ENCODE data around the gene CENPL. TPM values are rescaled to one million over a fixed set of nuclear protein-coding genes. Genes with fewer than 3 reads are reported as not detected.

The CENPL gene
- total and polyA plus RNA-seq, 2 of the 8 experiments (the other 6 are each of a cell fraction or from before 2014, with no cell fraction given), result 6.6 to 16.0 TPM

- no peak overlapping the region for H3K4ac ChIP-seq (replicated peaks; ENCODE audit: insufficient read length, low read depth, low read length)
- peaks cover 0 to 43% of the 10 kb centered on the region in 2 experiments; a peak in 3 of 4 replicates for H3K79me2 ChIP-seq (ENCODE audit: control insufficient read depth in 1 of 2, insufficient read depth in 2 of 2, low read length in 2 of 2)
- H2BK20ac ChIP-seq (ENCODE audit: low read length), result no peak overlapping the region
- no peak overlapping the region for H4K5ac ChIP-seq (ENCODE audit: insufficient read length, low read depth, low read length)
- no peak overlapping the region for H4K8ac ChIP-seq (ENCODE audit: extremely low read depth, insufficient read depth, low read length)
- H3K27me3 ChIP-seq (replicated peaks in 1 of 4; ENCODE audit: control insufficient read depth in 3 of 4, extremely low read depth in 1 of 4, insufficient read depth in 3 of 4, low read length in 3 of 4), result no peaks in the 10 kb centered on the region
- H2BK15ac ChIP-seq (ENCODE audit: low read length), result no peak overlapping the region
- no peak overlapping the region for H3K18ac ChIP-seq (ENCODE audit: extremely low read depth, low read length)
- CTCF ChIA-PET (ENCODE audit: partially characterized antibody), result interaction anchor here (0.5 to 1.0 kb wide), 2 partner anchors 9 to 1128 kb away, joined by 3 read pairs; no protein-coding TSS in a partner anchor
- peaks cover 7% of the 10 kb centered on the region in 2 experiments for H4K20me1 ChIP-seq (replicated peaks in 1 of 2; ENCODE audit: control insufficient read depth in 1 of 2, insufficient read depth in 2 of 2, low read length in 2 of 2)
- no peak overlapping the region for H2BK12ac ChIP-seq (ENCODE audit: low read depth, low read length)
- H3K4me1 ChIP-seq (replicated peaks in 1 of 4; ENCODE audit: control insufficient read depth in 3 of 4, insufficient read depth in 4 of 4, low read length in 3 of 4), result peaks cover 0 to 5% (median 2%) of the 10 kb centered on the region in 4 experiments; a peak in 4 of 7 replicates
- no peak overlapping the region for H3K4me2 ChIP-seq (ENCODE audit: insufficient read depth in 1 of 2, low read depth in 2 of 2, low read length in 2 of 2)
- H3K56ac ChIP-seq (replicated peaks; ENCODE audit: insufficient read length, low read depth, low read length), result no peak overlapping the region
- no peak overlapping the region for H2AK5ac ChIP-seq (ENCODE audit: low read depth, low read length)
- FAIRE-seq (no peak), DNase-seq (ENCODE audit: low read depth in 1 of 2, low spot score in 2 of 2) (no peak)
- no peak overlapping the region for H2BK120ac ChIP-seq (replicated peaks; ENCODE audit: low read depth, low read length)
- H3K4me3 ChIP-seq (ENCODE audit: extremely low read depth in 1 of 4, insufficient read depth in 2 of 4, low read depth in 3 of 4, low read length in 4 of 4), result no peak overlapping the region
- no peak overlapping the region for H3K14ac ChIP-seq (ENCODE audit: insufficient read length)
- no peak overlapping the region for H2BK5ac ChIP-seq (ENCODE audit: low read depth, low read length)
- H3K79me1 ChIP-seq (ENCODE audit: low read depth, low read length), result no peaks in the 10 kb centered on the region; the same call in 1 of the 2 replicates
- 97% methylated on average over 15 of the region's 15 CpGs; no CpG with 5 or more reads in 1 of the 2 experiments for WGBS, 2 experiments (ENCODE audit: extremely low coverage in 1 of 2, insufficient coverage in 1 of 2, insufficient read length in 1 of 2, insufficient replicate concordance in 2 of 2, low coverage in 1 of 2, low lambda C conversion rate in 2 of 2, missing lambda C conversion rate in 1 of 2)
- H3K9ac ChIP-seq (replicated peaks in 1 of 4; ENCODE audit: extremely low read depth in 1 of 4, low read depth in 3 of 4, low read length in 3 of 4), result no peak overlapping the region
- peaks cover 3% of the 10 kb centered on the region for H3K23me2 ChIP-seq (ENCODE audit: low read depth, low read length)
- no peak overlapping the region for H2AFZ ChIP-seq (ENCODE audit: low read length)
- H3K23ac ChIP-seq (ENCODE audit: insufficient read length), result no peak overlapping the region
- POLR2A ChIA-PET (ENCODE audit: partially characterized antibody), result interaction anchor here (1.0 to 13.3 kb wide), 7 partner anchors 10 to 49 kb away, joined by 3 to 475 read pairs (median 10); partner anchors contain the start of genes CENPL and DARS2
- TF ChIP-seq SIX5 (IDR thresholded peaks at IDR 0.05; ENCODE audit: low read depth, low read length) (no peak), ATF3 (IDR thresholded peaks at IDR 0.05; ENCODE audit: insufficient read depth, low read depth, low read length) (no peak), E2F6 (IDR thresholded peaks at IDR 0.05) (no peak), NRF1 (IDR thresholded peaks at IDR 0.05; ENCODE audit: low read depth, low read length) (no peak), TEAD4 (IDR thresholded peaks at IDR 0.05; ENCODE audit: low read depth, low read length) (no peak), RFX5 (IDR thresholded peaks at IDR 0.05; ENCODE audit: borderline replicate concordance, low read depth, low read length) (no peak), KDM1A (IDR thresholded peaks at IDR 0.05; ENCODE audit: borderline replicate concordance, low read length) (no peak), FOSL1 (IDR thresholded peaks at IDR 0.05; ENCODE audit: insufficient read depth, low read depth, low read length) (no peak)
- H3K27ac ChIP-seq (ENCODE audit: low read depth, low read length), result no peak overlapping the region
- H3K9me3 ChIP-seq (ENCODE audit: insufficient read depth in 2 of 2, low read depth in 1 of 2, low read length in 1 of 2), result no peaks in the 10 kb centered on the region
- H3K36me3 ChIP-seq (ENCODE audit: control insufficient read depth in 2 of 4, insufficient read depth in 4 of 4, low read length in 3 of 4), result peaks cover 14 to 40% (median 18%) of the 10 kb centered on the region in 4 experiments; a peak in 7 of 8 replicates
- no peak overlapping the region for H4K91ac ChIP-seq (replicated peaks; ENCODE audit: insufficient read length, low read length)
Measured at GRCh38 chr1:173870252-173871075, 45.8 kb upstream of the CENPL start.
